Neural cell (in vitro differentiated cells): ENCODE data around the gene ITPRID2. TPM values are rescaled to one million over a fixed set of nuclear protein-coding genes. Genes with fewer than 3 reads are reported as not detected.

ENCODE experiments used
- H2AFZ ChIP-seq: fragments of 200-600, 300-800 bp; sonication (generic), shearing (Covaris generic); 2 replicates; pipeline ENCODE4 v1.6.0; 2014; ENCODE audit warnings: low read depth, mild to moderate bottlenecking, antibody characterized with exemption, low read length, moderate library complexity
- H3F3A ChIP-seq: fragments of 200-600 bp; shearing (Covaris generic); 2 replicates; pipeline ENCODE4 v1.6.1; 2016; ENCODE audit warnings: mild to moderate bottlenecking, moderate library complexity, mixed read lengths, antibody characterized with exemption, low read length; ENCODE audit not compliant: insufficient read depth, poor library complexity, severe bottlenecking
- H3K27ac ChIP-seq: fragments of 200-600, 300-800 bp; sonication (generic), shearing (Covaris generic); 2 replicates; pipeline ENCODE4 v1.5.1; 2014; ENCODE audit warnings: mild to moderate bottlenecking, low read length, moderate library complexity
- H3K27me3 ChIP-seq: fragments of 300-800, 200-600 bp; sonication (generic), shearing (Covaris generic); 2 replicates; pipeline ENCODE4 v1.6.0; 2014; ENCODE audit warnings: mild to moderate bottlenecking, low read depth, low read length, moderate library complexity; ENCODE audit not compliant: insufficient read depth
- H3K36me3 ChIP-seq: fragments of 300-800, 200-600 bp; sonication (generic), shearing (Covaris generic); 2 replicates; pipeline ENCODE4 v1.5.1; 2014; ENCODE audit warnings: mild to moderate bottlenecking, antibody characterized with exemption, low read length, moderate library complexity; ENCODE audit not compliant: insufficient read depth
- H3K4me2 ChIP-seq: fragments of 300-800, 200-600 bp; sonication (generic), shearing (Covaris generic); 2 replicates; pipeline ENCODE4 v1.6.0; 2014; ENCODE audit warnings: mild to moderate bottlenecking, low read length
- H3K4me3 ChIP-seq: fragments of 300-800, 200-600 bp; sonication (generic), shearing (Covaris generic); 2 replicates; pipeline ENCODE4 v1.5.1; 2014; ENCODE audit warnings: mild to moderate bottlenecking, low read length, moderate library complexity
- H3K79me2 ChIP-seq: fragments of 200-600 bp; shearing (Covaris generic); replicated peaks from 2 replicates; pipeline ENCODE4 v1.6.0; 2014; ENCODE audit warnings: mild to moderate bottlenecking, low read length, moderate library complexity; ENCODE audit not compliant: insufficient read depth
- H3K9ac ChIP-seq: fragments of 300-800, 200-600 bp; sonication (generic), shearing (Covaris generic); 2 replicates; pipeline ENCODE4 v1.6.1; 2016; ENCODE audit warnings: mild to moderate bottlenecking, low read length, mixed read lengths
- H3K9me2 ChIP-seq: fragments of 200-600 bp; shearing (Covaris generic); 2 replicates; pipeline ENCODE4 v1.6.1; 2016; ENCODE audit warnings: mild to moderate bottlenecking, low read length, mixed read lengths; ENCODE audit not compliant: insufficient read depth
- H3K9me3 ChIP-seq: fragments of 200-600, 300-800 bp; sonication (generic), shearing (Covaris generic); 2 replicates; pipeline ENCODE4 v1.6.1; 2016; ENCODE audit warnings: mild to moderate bottlenecking, mixed run types, low read length, moderate library complexity, mixed read lengths
- H4K20me1 ChIP-seq: fragments of 200-600 bp; shearing (Covaris generic); 2 replicates; pipeline ENCODE4 v1.6.1; 2016; ENCODE audit warnings: mild to moderate bottlenecking, mixed run types; ENCODE audit not compliant: insufficient read depth
- EP300 ChIP-seq: fragments of 450-650 bp; conservative IDR thresholded peaks from 2 replicates; pipeline ENCODE4 v1.6.1; 2014; ENCODE audit warnings: antibody characterized with exemption, mild to moderate bottlenecking, moderate library complexity; ENCODE audit not compliant: poor library complexity, severe bottlenecking
- EZH2 ChIP-seq: fragments of 200-600, 300-800 bp; shearing (Covaris generic), sonication (generic); IDR thresholded peaks from 2 replicates; pipeline ENCODE4 v1.6.1; 2014; ENCODE audit warnings: antibody characterized with exemption, low read length, borderline replicate concordance, mild to moderate bottlenecking; ENCODE audit not compliant: insufficient read depth, poor library complexity, severe bottlenecking
- MXI1 ChIP-seq: fragments of 450-650 bp; conservative IDR thresholded peaks from 2 replicates; pipeline ENCODE4 v1.6.1; 2014; ENCODE audit warnings: antibody characterized with exemption, mild to moderate bottlenecking; ENCODE audit not compliant: poor library complexity, severe bottlenecking
- POLR2AphosphoS5 ChIP-seq: IDR thresholded peaks from 2 replicates; pipeline ENCODE4 v1.6.1; 2012
- RAD21 ChIP-seq: fragments of 450-650 bp; conservative IDR thresholded peaks from 2 replicates; pipeline ENCODE4 v1.6.1; 2014; ENCODE audit warnings: antibody characterized with exemption, mild to moderate bottlenecking, moderate library complexity
- REST ChIP-seq: IDR thresholded peaks from 2 replicates; pipeline ENCODE4 v1.6.1; 2012; ENCODE audit warnings: borderline replicate concordance
- SMC3 ChIP-seq: fragments of 450-650 bp; conservative IDR thresholded peaks from 2 replicates; pipeline ENCODE4 v1.6.1; 2014; ENCODE audit warnings: antibody characterized with exemption, mild to moderate bottlenecking, moderate library complexity; ENCODE audit not compliant: poor library complexity
- TAF1 ChIP-seq: IDR thresholded peaks from 2 replicates; pipeline ENCODE4 v1.6.1; 2012; ENCODE audit warnings: low read depth
- polyA plus RNA-seq: library from polyadenylated mRNA; depleted of rRNA; stranded (reverse); fragments of >200 nt; gene quantifications from 2 replicates; pipeline ENCODE4 v1.2.3, GENCODE V29; 2014
- TF ChIP-seq, protein P1 (sequence below): fragments of 450-650 bp; IDR thresholded peaks from 2 replicates; pipeline ENCODE4 v1.5.1; 2014; ENCODE audit warnings: antibody characterized with exemption, mild to moderate bottlenecking, moderate library complexity; ENCODE audit not compliant: poor library complexity, severe bottlenecking

ITPRID2 gene
- polyA plus RNA-seq, 1 donor from 2014 or later, result 42.0 TPM

DNA sequence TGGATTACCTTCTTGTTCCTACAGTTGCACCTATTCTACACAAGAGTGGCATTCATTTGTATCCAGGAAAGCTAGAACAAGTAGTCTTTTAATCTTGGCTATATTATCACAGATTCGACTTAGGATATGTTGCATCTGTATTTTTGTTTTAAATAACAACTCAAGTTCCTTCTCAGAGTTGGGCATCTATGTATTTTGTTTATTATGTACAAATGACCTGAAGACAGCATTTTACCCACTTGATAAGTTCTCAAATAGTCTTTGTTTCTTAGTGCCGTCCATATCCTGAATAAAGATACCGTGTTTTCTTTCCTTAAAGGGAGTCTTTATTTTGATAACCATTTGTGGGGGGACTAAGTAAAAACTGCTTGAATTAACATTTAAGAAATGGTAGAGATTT lies 2.9 kb downstream of the ITPRID2 start:
- no peak for TF ChIP-seq TAF1
- no peak for TF ChIP-seq EZH2
- TF ChIP-seq, protein P1, sequence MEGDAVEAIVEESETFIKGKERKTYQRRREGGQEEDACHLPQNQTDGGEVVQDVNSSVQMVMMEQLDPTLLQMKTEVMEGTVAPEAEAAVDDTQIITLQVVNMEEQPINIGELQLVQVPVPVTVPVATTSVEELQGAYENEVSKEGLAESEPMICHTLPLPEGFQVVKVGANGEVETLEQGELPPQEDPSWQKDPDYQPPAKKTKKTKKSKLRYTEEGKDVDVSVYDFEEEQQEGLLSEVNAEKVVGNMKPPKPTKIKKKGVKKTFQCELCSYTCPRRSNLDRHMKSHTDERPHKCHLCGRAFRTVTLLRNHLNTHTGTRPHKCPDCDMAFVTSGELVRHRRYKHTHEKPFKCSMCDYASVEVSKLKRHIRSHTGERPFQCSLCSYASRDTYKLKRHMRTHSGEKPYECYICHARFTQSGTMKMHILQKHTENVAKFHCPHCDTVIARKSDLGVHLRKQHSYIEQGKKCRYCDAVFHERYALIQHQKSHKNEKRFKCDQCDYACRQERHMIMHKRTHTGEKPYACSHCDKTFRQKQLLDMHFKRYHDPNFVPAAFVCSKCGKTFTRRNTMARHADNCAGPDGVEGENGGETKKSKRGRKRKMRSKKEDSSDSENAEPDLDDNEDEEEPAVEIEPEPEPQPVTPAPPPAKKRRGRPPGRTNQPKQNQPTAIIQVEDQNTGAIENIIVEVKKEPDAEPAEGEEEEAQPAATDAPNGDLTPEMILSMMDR, result no peak
- TF ChIP-seq SMC3, result no peak
- no peak for TF ChIP-seq RAD21
- no peak for TF ChIP-seq REST
- no peak for TF ChIP-seq POLR2AphosphoS5
- TF ChIP-seq EP300, result no peak
- no peak for TF ChIP-seq MXI1
- no peak overlapping the region for H3K4me2 ChIP-seq

GRCh38 chr2:181895818-181896217 lies 4.3 kb downstream of the ITPRID2 start:
- Histone ChIP-seq H3K79me2 (peaks cover 3% of the 10 kb centered on the region), H3F3A (no peaks in the 10 kb centered on the region), H3K4me3 (no peak overlapping the region), H3K9me3 (no peaks in the 10 kb centered on the region), H3K27ac (no peak overlapping the region), H3K9me2 (no peaks in the 10 kb centered on the region), H3K36me3 (no peaks in the 10 kb centered on the region), H3K9ac (no peak overlapping the region), H3K27me3 (no peaks in the 10 kb centered on the region), H3K4me2 (no peak overlapping the region), H2AFZ (no peak overlapping the region), H4K20me1 (no peaks in the 10 kb centered on the region)
- no peak for TF ChIP-seq REST

More for the DNA sequence above, 2.9 kb downstream of the ITPRID2 start:
- Histone ChIP-seq H3K4me3 (no peak overlapping the region), H3K9me2 (no peaks in the 10 kb centered on the region), H3K79me2 (peaks cover 3% of the 10 kb centered on the region), H3K27me3 (no peaks in the 10 kb centered on the region), H2AFZ (no peak overlapping the region), H3K36me3 (no peaks in the 10 kb centered on the region), H3F3A (no peaks in the 10 kb centered on the region), H3K9me3 (no peaks in the 10 kb centered on the region), H4K20me1 (no peaks in the 10 kb centered on the region), H3K9ac (no peak overlapping the region), H3K27ac (no peak overlapping the region)
